ENCODE results near the gene SLC25A26. TPM values are rescaled to one million over a fixed set of nuclear protein-coding genes. Genes with fewer than 3 reads are reported as not detected.

SLC25A26 gene
- total RNA-seq, 1 experiment from 2014 or later: 13.2 TPM

DNA sequence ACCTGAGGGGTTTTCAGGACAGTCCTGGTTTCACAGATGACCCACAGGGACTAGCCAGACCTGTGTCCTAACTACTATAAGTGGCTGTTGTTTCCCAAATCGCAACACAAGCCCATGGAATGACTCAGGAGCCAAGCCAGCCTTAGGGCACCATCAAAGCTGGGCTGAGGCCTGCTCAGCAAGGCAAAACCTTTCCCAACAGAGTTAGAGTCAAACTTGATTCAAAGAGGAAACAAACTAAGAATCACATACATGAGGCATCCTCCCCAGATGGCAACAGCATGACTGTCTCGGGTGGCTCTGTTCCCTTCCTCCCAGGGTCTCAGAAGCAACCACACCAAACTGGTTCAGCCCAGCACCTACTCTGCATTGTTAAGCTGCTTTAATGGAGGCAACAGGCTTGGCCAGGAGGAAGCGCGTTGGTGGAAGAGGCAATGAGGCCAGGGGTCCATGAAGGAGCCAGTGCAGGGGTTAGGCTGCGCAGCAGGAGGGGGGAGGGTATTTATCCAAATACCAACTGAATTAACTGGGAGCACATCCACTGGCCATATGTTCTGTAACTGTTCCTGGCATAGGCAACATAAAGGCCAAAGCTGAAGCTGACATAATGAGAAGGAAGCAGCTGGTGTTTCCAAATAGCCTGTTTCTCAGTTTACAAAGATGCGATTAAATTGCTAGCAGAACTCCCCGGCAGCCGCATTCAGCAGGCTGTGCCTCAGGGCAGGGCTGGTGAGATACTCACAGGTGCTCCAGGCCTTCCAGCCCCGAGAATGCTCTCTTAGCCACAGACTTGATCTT is 177.6 kb downstream of the SLC25A26 start:
- no TSS peak for BruUV-seq (replicated peaks)
- intact Hi-C loops (cut with micrococcal nuclease; ENCODE audit: unreplicated experiment): no loop called here

DNA sequence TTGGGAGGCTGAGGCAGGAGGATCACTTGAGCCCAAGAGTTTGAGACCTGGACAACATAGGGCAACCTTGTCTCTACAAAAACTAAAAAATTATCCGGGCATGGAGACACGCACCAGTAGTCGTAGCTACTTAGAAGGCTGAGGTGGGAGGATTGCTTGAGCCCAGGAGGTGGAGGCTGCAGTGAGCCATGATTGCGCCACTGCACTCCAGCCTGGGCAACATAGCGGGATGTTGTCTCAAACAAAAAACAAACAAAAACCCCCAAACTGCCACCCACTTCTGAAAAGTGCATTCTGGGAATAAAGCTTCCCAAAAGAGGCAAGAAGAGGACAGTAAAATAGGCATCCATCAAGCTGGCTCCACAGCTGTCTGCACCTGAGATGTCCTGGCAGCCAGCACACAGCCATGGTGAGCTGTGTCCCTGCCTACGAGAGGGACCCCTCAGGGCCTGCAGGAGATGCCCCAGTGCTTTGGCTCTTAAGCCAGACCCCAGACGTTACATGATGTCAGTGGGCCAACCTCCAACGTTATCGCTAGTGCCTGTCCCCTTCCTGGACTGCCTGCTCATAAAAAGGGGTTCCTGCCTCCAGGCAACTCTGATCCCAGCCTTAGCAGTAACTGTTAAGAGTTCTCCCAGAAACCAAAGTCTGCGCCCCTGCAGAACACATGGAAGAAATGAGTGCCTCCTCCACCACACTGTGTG is 178.9 kb downstream of the SLC25A26 start:
- no TSS peak for BruUV-seq (replicated peaks)
- no peak for ATAC-seq
- no peaks in the 10 kb centered on the region for H3K27me3 ChIP-seq (ENCODE audit: control insufficient read depth, insufficient read depth, low read length)
- DNase-seq (ENCODE audit: low read depth, low spot score): no peak
- TF ChIP-seq POLR2AphosphoS5 (IDR thresholded peaks at IDR 0.05; ENCODE audit: low read depth, low read length) (no peak), TCF7L2 (IDR thresholded peaks at IDR 0.05; ENCODE audit: low read depth, low read length) (no peak)
- TF ChIP-seq, protein P1, sequence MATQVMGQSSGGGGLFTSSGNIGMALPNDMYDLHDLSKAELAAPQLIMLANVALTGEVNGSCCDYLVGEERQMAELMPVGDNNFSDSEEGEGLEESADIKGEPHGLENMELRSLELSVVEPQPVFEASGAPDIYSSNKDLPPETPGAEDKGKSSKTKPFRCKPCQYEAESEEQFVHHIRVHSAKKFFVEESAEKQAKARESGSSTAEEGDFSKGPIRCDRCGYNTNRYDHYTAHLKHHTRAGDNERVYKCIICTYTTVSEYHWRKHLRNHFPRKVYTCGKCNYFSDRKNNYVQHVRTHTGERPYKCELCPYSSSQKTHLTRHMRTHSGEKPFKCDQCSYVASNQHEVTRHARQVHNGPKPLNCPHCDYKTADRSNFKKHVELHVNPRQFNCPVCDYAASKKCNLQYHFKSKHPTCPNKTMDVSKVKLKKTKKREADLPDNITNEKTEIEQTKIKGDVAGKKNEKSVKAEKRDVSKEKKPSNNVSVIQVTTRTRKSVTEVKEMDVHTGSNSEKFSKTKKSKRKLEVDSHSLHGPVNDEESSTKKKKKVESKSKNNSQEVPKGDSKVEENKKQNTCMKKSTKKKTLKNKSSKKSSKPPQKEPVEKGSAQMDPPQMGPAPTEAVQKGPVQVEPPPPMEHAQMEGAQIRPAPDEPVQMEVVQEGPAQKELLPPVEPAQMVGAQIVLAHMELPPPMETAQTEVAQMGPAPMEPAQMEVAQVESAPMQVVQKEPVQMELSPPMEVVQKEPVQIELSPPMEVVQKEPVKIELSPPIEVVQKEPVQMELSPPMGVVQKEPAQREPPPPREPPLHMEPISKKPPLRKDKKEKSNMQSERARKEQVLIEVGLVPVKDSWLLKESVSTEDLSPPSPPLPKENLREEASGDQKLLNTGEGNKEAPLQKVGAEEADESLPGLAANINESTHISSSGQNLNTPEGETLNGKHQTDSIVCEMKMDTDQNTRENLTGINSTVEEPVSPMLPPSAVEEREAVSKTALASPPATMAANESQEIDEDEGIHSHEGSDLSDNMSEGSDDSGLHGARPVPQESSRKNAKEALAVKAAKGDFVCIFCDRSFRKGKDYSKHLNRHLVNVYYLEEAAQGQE (IDR thresholded peaks at IDR 0.05; ENCODE audit: insufficient read depth in 1 of 2, low read depth in 2 of 2, low read length in 1 of 2): no peak
- ChIA-PET CTCF (no interaction called here), POLR2A (no interaction called here)
- intact Hi-C loops (cut with micrococcal nuclease; ENCODE audit: unreplicated experiment) (no loop called here), in situ Hi-C loops (cut with HindIII; ENCODE audit: low pct_unique_long_range_greater_than_20kb, low sequenced_read_pairs) (no loop called here)
- no peaks in the 10 kb centered on the region for H3K4me1 ChIP-seq (ENCODE audit: control insufficient read depth, insufficient read depth, low read length)
- no peaks in the 10 kb centered on the region for H3K36me3 ChIP-seq (ENCODE audit: control insufficient read depth, insufficient read depth, low read length)
- no peak overlapping the region for H3K4me3 ChIP-seq (ENCODE audit: low read depth in 2 of 2, low read length in 2 of 2)
- no peak overlapping the region for H3K27ac ChIP-seq (ENCODE audit: low read length)
- no peaks in the 10 kb centered on the region for H3K9me3 ChIP-seq (ENCODE audit: control insufficient read depth, insufficient read depth, low read depth, low read length)

More for the DNA sequence above, 177.6 kb downstream of the SLC25A26 start:
- no peak for DNase-seq (ENCODE audit: low read depth, low spot score)
- CTCF ChIA-PET: no interaction called here
- in situ Hi-C loops (cut with HindIII; ENCODE audit: low pct_unique_long_range_greater_than_20kb, low sequenced_read_pairs): no loop called here
- TF ChIP-seq TCF7L2 (IDR thresholded peaks at IDR 0.05; ENCODE audit: low read depth, low read length): no peak
- Histone ChIP-seq H3K9me3 (ENCODE audit: control insufficient read depth, insufficient read depth, low read depth, low read length) (no peaks in the 10 kb centered on the region), H3K4me3 (ENCODE audit: low read depth in 2 of 2, low read length in 2 of 2) (no peak overlapping the region), H3K27me3 (ENCODE audit: control insufficient read depth, insufficient read depth, low read length) (no peaks in the 10 kb centered on the region), H3K4me1 (ENCODE audit: control insufficient read depth, insufficient read depth, low read length) (no peaks in the 10 kb centered on the region), H3K36me3 (ENCODE audit: control insufficient read depth, insufficient read depth, low read length) (no peaks in the 10 kb centered on the region), H3K27ac (ENCODE audit: low read length) (no peak overlapping the region)
- POLR2A ChIA-PET: no interaction called here
- ATAC-seq: no peak

DNA sequence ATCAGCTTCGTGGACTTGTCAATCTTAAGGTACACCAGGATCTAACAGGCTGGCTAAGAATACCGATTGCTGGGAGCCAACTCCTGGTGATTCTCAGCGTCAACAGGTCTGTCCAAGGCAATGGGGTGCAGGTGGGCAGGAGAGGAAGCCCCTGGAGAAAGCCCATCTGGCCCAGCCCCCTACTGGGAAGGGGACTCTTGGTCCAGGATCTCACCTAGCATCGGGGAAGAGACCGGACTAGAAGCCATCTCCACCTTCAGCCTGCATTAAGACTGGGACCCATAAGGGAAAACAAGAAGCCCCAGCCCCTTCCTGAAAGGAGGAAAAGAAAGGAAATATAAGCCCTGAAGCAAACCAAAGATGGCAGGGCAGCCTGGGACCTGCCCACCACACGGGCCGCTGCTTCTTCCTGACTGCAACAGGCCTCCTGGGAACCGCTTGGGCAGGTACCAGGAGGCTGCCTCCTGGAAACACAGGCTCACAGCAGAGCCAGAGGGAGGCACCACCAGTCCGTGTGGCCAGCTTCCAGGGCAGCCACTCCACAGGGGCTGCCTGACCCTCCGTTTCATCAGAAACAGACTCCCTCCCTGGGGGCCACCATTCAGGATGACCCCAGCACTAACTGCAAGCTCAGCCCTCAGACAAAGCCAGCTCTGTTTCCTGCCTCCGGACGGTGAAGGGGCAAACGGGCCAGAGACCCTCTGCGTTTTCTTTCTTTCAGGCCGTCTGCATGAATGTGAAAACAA is 179.8 kb downstream of the SLC25A26 start:
- POLR2A ChIA-PET: no interaction called here
- H3K27ac ChIP-seq (ENCODE audit: low read length): no peak overlapping the region
- intact Hi-C loops (cut with micrococcal nuclease; ENCODE audit: unreplicated experiment) (no loop called here), in situ Hi-C loops (cut with HindIII; ENCODE audit: low pct_unique_long_range_greater_than_20kb, low sequenced_read_pairs) (no loop called here)
- no peak for ATAC-seq
- BruUV-seq (replicated peaks): no TSS peak
- no peaks in the 10 kb centered on the region for H3K27me3 ChIP-seq (ENCODE audit: control insufficient read depth, insufficient read depth, low read length)
- CTCF ChIA-PET: no interaction called here
- H3K9me3 ChIP-seq (ENCODE audit: control insufficient read depth, insufficient read depth, low read depth, low read length): no peaks in the 10 kb centered on the region
- TF ChIP-seq, protein P1 (IDR thresholded peaks at IDR 0.05; ENCODE audit: insufficient read depth in 1 of 2, low read depth in 2 of 2, low read length in 1 of 2): no peak
- TF ChIP-seq, protein P2, sequence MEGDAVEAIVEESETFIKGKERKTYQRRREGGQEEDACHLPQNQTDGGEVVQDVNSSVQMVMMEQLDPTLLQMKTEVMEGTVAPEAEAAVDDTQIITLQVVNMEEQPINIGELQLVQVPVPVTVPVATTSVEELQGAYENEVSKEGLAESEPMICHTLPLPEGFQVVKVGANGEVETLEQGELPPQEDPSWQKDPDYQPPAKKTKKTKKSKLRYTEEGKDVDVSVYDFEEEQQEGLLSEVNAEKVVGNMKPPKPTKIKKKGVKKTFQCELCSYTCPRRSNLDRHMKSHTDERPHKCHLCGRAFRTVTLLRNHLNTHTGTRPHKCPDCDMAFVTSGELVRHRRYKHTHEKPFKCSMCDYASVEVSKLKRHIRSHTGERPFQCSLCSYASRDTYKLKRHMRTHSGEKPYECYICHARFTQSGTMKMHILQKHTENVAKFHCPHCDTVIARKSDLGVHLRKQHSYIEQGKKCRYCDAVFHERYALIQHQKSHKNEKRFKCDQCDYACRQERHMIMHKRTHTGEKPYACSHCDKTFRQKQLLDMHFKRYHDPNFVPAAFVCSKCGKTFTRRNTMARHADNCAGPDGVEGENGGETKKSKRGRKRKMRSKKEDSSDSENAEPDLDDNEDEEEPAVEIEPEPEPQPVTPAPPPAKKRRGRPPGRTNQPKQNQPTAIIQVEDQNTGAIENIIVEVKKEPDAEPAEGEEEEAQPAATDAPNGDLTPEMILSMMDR (IDR thresholded peaks at IDR 0.05): no peak
- TF ChIP-seq POLR2AphosphoS5 (IDR thresholded peaks at IDR 0.05; ENCODE audit: low read depth, low read length): no peak
- TF ChIP-seq SIN3A (IDR thresholded peaks at IDR 0.05; ENCODE audit: borderline replicate concordance, insufficient read depth, low read depth, low read length): no peak
- no peak for TF ChIP-seq TCF7L2 (IDR thresholded peaks at IDR 0.05; ENCODE audit: low read depth, low read length)
- no peak for DNase-seq (ENCODE audit: low read depth, low spot score)
- H3K36me3 ChIP-seq (ENCODE audit: control insufficient read depth, insufficient read depth, low read length): no peaks in the 10 kb centered on the region
- no peaks in the 10 kb centered on the region for H3K4me1 ChIP-seq (ENCODE audit: control insufficient read depth, insufficient read depth, low read length)
- no peak overlapping the region for H3K4me3 ChIP-seq (ENCODE audit: low read depth in 2 of 2, low read length in 2 of 2)
